GM12878 (cell line): ENCODE data around the gene PRUNE2. TPM values are rescaled to one million over a fixed set of nuclear protein-coding genes. Genes with fewer than 3 reads are reported as not detected.

Experiments
- ATAC-seq: fragments of 200-7000 bp; cut with Tn5 transposase; 3 replicates; pipeline ENCODE4 v1.9.1; 2020; ENCODE audit warnings: mild to moderate bottlenecking, moderate library complexity
- BruUV-seq: library from RNA; stranded (reverse); fragments of 400-500 nt; replicated peaks from 2 replicates; lab custom pipeline; 2021; lab: Mats Ljungman, UMichigan
- CTCF ChIA-PET: fragments of 300-600 bp; sonication (Branson Sonifier 250); formaldehyde crosslinking; extraction: SDS; loops from one replicate; lab custom pipeline; 2021; ENCODE audit warnings: inconsistent platforms; lab: Yijun Ruan, JAX
- POLR2A ChIA-PET: fragments of 350-600 bp; formaldehyde crosslinking; extraction: SDS; loops from one replicate; lab custom pipeline; 2021; ENCODE audit warnings: inconsistent platforms; lab: Charles Lee
- RAD21 ChIA-PET: fragments of 300-600 bp; sonication (Branson Sonifier 250); formaldehyde crosslinking; loops from one replicate; lab custom pipeline; 2023; ENCODE audit warnings: antibody characterized with exemption; ENCODE audit not compliant: unreplicated experiment; lab: Charles Lee
- SMC1A ChIA-PET: fragments of 300-600 bp; sonication (Branson Sonifier 250); formaldehyde crosslinking; loops from one replicate; lab custom pipeline; 2023; ENCODE audit not compliant: unreplicated experiment, uncharacterized antibody; lab: Charles Lee
- DNase-seq: peaks from one replicate; pipeline ENCODE4 v3.0.0-alpha.2; 2011; ENCODE audit warnings: low read depth, low spot score
- FAIRE-seq: peaks from 3 replicates; lab custom pipeline; 2011; peaks lifted over from hg19 to GRCh38; lab: Jason Lieb, UNC
- H2AFZ ChIP-seq: 2 replicates; pipeline ENCODE4 v1.6.0; 2011; ENCODE audit warnings: low read depth, low read length, control low read depth; ENCODE audit not compliant: control insufficient read depth
- H3K27ac ChIP-seq: 2 replicates; pipeline ENCODE4 v1.5.1; 2011; ENCODE audit warnings: control low read depth; ENCODE audit not compliant: control insufficient read depth, insufficient read depth
- H3K27me3 ChIP-seq, 2 experiments: replicated peaks in 1 of 2; 2 replicates each; pipeline versions ENCODE4 v1.6.0 to v1.6.1; 2011; ENCODE audit warnings: low read length in 1 of 2; ENCODE audit not compliant: control insufficient read depth in 2 of 2, insufficient read depth in 2 of 2
- H3K36me3 ChIP-seq, 2 experiments: 2 replicates each; pipeline ENCODE4 v1.5.1; 2011; ENCODE audit warnings: low read length in 1 of 2; ENCODE audit not compliant: control insufficient read depth in 2 of 2, insufficient read depth in 2 of 2
- H3K4me1 ChIP-seq: 2 replicates; pipeline ENCODE4 v1.6.1; 2011; ENCODE audit warnings: mild to moderate bottlenecking, low read length, moderate library complexity, mixed read lengths; ENCODE audit not compliant: control insufficient read depth, insufficient read depth
- H3K4me2 ChIP-seq: 2 replicates; pipeline ENCODE4 v1.6.0; 2011; ENCODE audit warnings: control low read depth; ENCODE audit not compliant: control insufficient read depth, insufficient read depth
- H3K4me3 ChIP-seq: fragments of 200-600 bp; sonication (generic); 2 replicates; pipeline ENCODE4 v1.5.1; 2016
- H3K79me2 ChIP-seq: 2 replicates; pipeline ENCODE4 v1.6.0; 2011; ENCODE audit warnings: low read length; ENCODE audit not compliant: control insufficient read depth, insufficient read depth
- H3K9ac ChIP-seq: 2 replicates; pipeline ENCODE4 v1.8.0; 2011; ENCODE audit warnings: low read length, control low read depth, mixed read lengths; ENCODE audit not compliant: control insufficient read depth, insufficient read depth
- H3K9me3 ChIP-seq: replicated peaks from 3 replicates; pipeline ENCODE4 v1.5.1; 2011; ENCODE audit warnings: mild to moderate bottlenecking, low read length; ENCODE audit not compliant: control insufficient read depth, insufficient read depth
- H4K20me1 ChIP-seq: 2 replicates; pipeline ENCODE4 v1.6.0; 2011; ENCODE audit not compliant: control insufficient read depth, insufficient read depth
- BMI1 ChIP-seq: fragments of 450-650 bp; IDR thresholded peaks from 2 replicates; pipeline ENCODE4 v1.6.1; 2016; ENCODE audit warnings: mild to moderate bottlenecking, moderate library complexity, borderline replicate concordance
- CBX3 ChIP-seq: fragments of 200-600 bp; sonication (generic); IDR thresholded peaks from 2 replicates; pipeline ENCODE4 v1.6.1; 2016; ENCODE audit warnings: low read depth, borderline replicate concordance
- CHD2 ChIP-seq: IDR thresholded peaks from 2 replicates; pipeline ENCODE4 v1.6.1; 2011; ENCODE audit warnings: low read depth, low read length, improper control_type of control experiment, borderline replicate concordance
- JUNB ChIP-seq: IDR thresholded peaks from 2 replicates; pipeline ENCODE4 v1.6.1; 2016; ENCODE audit warnings: antibody characterized with exemption, mild to moderate bottlenecking
- NR2C1 ChIP-seq: fragments of 450-650 bp; IDR thresholded peaks from 2 replicates; pipeline ENCODE4 v1.6.1; 2017; ENCODE audit warnings: antibody characterized with exemption, mild to moderate bottlenecking, moderate library complexity
- SRF ChIP-seq, 2 experiments: IDR thresholded peaks; 2 replicates each; pipeline ENCODE4 v1.6.1; 2011; ENCODE audit warnings: low read depth in 2 of 2, low read length in 2 of 2, mild to moderate bottlenecking in 1 of 2, moderate library complexity in 1 of 2
- in situ Hi-C: fragments of 300-500 bp; cut with MboI; formaldehyde crosslinking; loops from 9 replicates; pipeline ENCODE4 v1.14.3; 2018; ENCODE audit warnings: mixed read lengths
- intact Hi-C: fragments of 100-400 bp; cut with micrococcal nuclease; formaldehyde crosslinking; loops from one replicate; pipeline ENCODE4 v1.14.2; 2022; ENCODE audit not compliant: unreplicated experiment
- polyA plus RNA-seq, 11 experiments: library from polyadenylated mRNA; depleted of rRNA in 4 of 11; unstranded in 6 of 11; stranded (reverse) in 5 of 11; fragments of >200 nt; fragmentation: Nextera tagmentation in 4 of 11; fragmentation: Illumina TruSeq in 1 of 11; extraction: Ambion mirVana in 4 of 11; extraction: Trizol in 1 of 11; gene quantifications; 1 replicate in 1 of 11; 2 replicates in 10 of 11; pipeline versions ENCODE4 v1.2.1 to v1.2.3, GENCODE V29; 2011 to 2016; ENCODE audit warnings: inconsistent platforms in 2 of 11, missing spikeins in 2 of 11, low read depth in 1 of 11
- total RNA-seq, 4 experiments: library from RNA; depleted of rRNA in 3 of 4; stranded (reverse); fragments of >200 nt in 3 of 4; fragmentation: Illumina TruSeq in 1 of 4; extraction: Trizol in 1 of 4; gene quantifications; 2 replicates each; pipeline versions ENCODE4 v1.2.1 to v1.2.3, GENCODE V29; 2013 to 2021
- TF ChIP-seq, protein P1 (sequence below): IDR thresholded peaks from 2 replicates; pipeline ENCODE4 v1.6.1; 2011; ENCODE audit warnings: mild to moderate bottlenecking, low read depth, low read length, moderate library complexity; ENCODE audit not compliant: insufficient replicate concordance
- TF ChIP-seq, protein P2 (sequence below): fragments of 450-650 bp; formaldehyde crosslinking; IDR thresholded peaks from 2 replicates; pipeline ENCODE4 v1.4.0; 2022; ENCODE audit warnings: mild to moderate bottlenecking, moderate library complexity
- TF ChIP-seq, protein P3 (sequence below): fragments of 450-650 bp; IDR thresholded peaks from 2 replicates; pipeline ENCODE4 v1.6.1; 2017; ENCODE audit warnings: mild to moderate bottlenecking
- TF ChIP-seq, protein P4 (sequence below): IDR thresholded peaks from 2 replicates; pipeline ENCODE4 v1.6.1; 2011; ENCODE audit warnings: low read depth, low read length, improper control_type of control experiment, borderline replicate concordance

The PRUNE2 gene
- total and polyA plus RNA-seq, 10 of the 15 experiments (the other 5 are each of a cell fraction or from before 2014, with no cell fraction given) = 0.07 to 0.63 (median 0.25) TPM

DNA sequence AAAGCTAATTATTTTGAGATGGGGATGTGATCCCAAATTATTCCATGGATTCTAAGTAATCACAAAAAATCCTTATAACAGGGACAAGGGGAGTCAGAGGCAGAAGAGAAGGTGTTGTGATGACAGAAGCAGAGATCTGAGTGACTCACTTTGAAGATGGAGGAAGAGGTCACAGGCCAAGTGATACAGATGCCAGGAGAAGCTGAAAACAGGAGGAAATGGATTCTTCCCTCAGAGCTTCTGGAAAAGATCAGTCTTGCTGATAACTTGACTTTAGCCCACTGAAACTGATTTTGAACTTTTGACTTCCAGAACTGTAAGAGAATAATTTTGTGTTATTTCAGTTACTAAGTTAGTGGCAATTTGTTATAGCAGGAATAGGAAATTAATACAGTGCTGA, 341.6 kb downstream of the PRUNE2 start:
- SMC1A ChIA-PET = interaction anchor here (0.7 kb wide), 1 partner anchor 27 kb away, joined by 3 read pairs; no protein-coding TSS in a partner anchor
- in situ Hi-C loops = no loop called here
- no peaks in the 10 kb centered on the region; the same call in 2 of the 3 replicates for H3K9me3 ChIP-seq
- no peak for DNase-seq
- no peak overlapping the region for H3K9ac ChIP-seq
- H3K79me2 ChIP-seq = no peaks in the 10 kb centered on the region
- RAD21 ChIA-PET = no interaction called here
- TF ChIP-seq, protein P1, sequence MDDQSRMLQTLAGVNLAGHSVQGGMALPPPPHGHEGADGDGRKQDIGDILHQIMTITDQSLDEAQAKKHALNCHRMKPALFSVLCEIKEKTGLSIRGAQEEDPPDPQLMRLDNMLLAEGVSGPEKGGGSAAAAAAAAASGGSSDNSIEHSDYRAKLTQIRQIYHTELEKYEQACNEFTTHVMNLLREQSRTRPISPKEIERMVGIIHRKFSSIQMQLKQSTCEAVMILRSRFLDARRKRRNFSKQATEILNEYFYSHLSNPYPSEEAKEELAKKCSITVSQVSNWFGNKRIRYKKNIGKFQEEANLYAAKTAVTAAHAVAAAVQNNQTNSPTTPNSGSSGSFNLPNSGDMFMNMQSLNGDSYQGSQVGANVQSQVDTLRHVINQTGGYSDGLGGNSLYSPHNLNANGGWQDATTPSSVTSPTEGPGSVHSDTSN = no peak
- TF ChIP-seq, protein P2, sequence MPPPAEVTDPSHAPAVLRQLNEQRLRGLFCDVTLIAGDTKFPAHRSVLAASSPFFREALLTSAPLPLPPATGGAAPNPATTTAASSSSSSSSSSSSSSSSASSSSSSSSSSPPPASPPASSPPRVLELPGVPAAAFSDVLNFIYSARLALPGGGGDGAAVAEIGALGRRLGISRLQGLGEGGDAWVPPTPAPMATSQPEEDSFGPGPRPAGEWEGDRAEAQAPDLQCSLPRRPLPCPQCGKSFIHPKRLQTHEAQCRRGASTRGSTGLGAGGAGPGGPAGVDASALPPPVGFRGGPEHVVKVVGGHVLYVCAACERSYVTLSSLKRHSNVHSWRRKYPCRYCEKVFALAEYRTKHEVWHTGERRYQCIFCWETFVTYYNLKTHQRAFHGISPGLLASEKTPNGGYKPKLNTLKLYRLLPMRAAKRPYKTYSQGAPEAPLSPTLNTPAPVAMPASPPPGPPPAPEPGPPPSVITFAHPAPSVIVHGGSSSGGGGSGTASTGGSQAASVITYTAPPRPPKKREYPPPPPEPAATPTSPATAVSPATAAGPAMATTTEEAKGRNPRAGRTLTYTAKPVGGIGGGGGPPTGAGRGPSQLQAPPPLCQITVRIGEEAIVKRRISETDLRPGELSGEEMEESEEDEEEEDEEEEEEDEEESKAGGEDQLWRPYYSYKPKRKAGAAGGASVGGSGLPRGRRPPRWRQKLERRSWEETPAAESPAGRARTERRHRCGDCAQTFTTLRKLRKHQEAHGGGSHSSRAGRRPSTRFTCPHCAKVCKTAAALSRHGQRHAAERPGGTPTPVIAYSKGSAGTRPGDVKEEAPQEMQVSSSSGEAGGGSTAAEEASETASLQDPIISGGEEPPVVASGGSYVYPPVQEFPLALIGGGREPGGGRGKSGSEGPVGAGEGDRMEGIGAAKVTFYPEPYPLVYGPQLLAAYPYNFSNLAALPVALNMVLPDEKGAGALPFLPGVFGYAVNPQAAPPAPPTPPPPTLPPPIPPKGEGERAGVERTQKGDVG (CRISPR knock-in tag) = no peak
- TF ChIP-seq CBX3 (no peak), BMI1 (no peak), CHD2 (no peak), JUNB (no peak), NR2C1 (no peak), SRF (IDR thresholded peaks at IDR 0.05; ENCODE audit: low read depth in 2 of 2, low read length in 2 of 2) (no peak)
- TF ChIP-seq, protein P3, sequence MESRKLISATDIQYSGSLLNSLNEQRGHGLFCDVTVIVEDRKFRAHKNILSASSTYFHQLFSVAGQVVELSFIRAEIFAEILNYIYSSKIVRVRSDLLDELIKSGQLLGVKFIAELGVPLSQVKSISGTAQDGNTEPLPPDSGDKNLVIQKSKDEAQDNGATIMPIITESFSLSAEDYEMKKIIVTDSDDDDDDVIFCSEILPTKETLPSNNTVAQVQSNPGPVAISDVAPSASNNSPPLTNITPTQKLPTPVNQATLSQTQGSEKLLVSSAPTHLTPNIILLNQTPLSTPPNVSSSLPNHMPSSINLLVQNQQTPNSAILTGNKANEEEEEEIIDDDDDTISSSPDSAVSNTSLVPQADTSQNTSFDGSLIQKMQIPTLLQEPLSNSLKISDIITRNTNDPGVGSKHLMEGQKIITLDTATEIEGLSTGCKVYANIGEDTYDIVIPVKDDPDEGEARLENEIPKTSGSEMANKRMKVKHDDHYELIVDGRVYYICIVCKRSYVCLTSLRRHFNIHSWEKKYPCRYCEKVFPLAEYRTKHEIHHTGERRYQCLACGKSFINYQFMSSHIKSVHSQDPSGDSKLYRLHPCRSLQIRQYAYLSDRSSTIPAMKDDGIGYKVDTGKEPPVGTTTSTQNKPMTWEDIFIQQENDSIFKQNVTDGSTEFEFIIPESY = no peak
- TF ChIP-seq, protein P4, sequence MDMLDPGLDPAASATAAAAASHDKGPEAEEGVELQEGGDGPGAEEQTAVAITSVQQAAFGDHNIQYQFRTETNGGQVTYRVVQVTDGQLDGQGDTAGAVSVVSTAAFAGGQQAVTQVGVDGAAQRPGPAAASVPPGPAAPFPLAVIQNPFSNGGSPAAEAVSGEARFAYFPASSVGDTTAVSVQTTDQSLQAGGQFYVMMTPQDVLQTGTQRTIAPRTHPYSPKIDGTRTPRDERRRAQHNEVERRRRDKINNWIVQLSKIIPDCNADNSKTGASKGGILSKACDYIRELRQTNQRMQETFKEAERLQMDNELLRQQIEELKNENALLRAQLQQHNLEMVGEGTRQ = no peak
- H4K20me1 ChIP-seq = no peaks in the 10 kb centered on the region
- H3K4me2 ChIP-seq = no peak overlapping the region
- CTCF ChIA-PET = interaction anchor here (1.1 kb wide), 1 partner anchor 27 kb away, joined by 3 read pairs; no protein-coding TSS in a partner anchor
- H3K36me3 ChIP-seq = no peaks in the 10 kb centered on the region
- POLR2A ChIA-PET = no interaction called here
- peaks cover 9% of the 10 kb centered on the region for H3K4me1 ChIP-seq
- no TSS peak for BruUV-seq
- intact Hi-C loops = no loop called here
- no peak overlapping the region for H3K4me3 ChIP-seq
- peak; percentile 61 for FAIRE-seq
- no peak overlapping the region for H3K27ac ChIP-seq
- no peaks in the 10 kb centered on the region for H3K27me3 ChIP-seq
- no peak overlapping the region for H2AFZ ChIP-seq
- no peak for ATAC-seq
